Muscle layer of colon (tissue), 2 donors: ENCODE data around the gene DAB2.
"Not testable (repeated sequence)": the region's sequence is repeated elsewhere in the genome, so short reads cannot be mapped to it uniquely, and the experiment has no call there.

Experiments used
- H3K27ac ChIP-seq: one replicate; pipeline ENCODE4 v1.7.0; 2013; ENCODE audit warnings: low read depth, mild to moderate bottlenecking, low read length, moderate library complexity
- H3K27me3 ChIP-seq, 2 donors: one replicate each; pipeline ENCODE4 v1.7.0; 2013; ENCODE audit warnings: low read length in 2 of 2, mild to moderate bottlenecking in 2 of 2; ENCODE audit not compliant: insufficient read depth in 2 of 2, control insufficient read depth in 1 of 2
- H3K36me3 ChIP-seq: one replicate; pipeline ENCODE4 v1.7.0; 2013; ENCODE audit warnings: mild to moderate bottlenecking, low read length; ENCODE audit not compliant: insufficient read depth
- H3K4me1 ChIP-seq: one replicate; pipeline ENCODE4 v1.7.0; 2013; ENCODE audit warnings: mild to moderate bottlenecking, low read length; ENCODE audit not compliant: insufficient read depth
- H3K4me3 ChIP-seq, 2 donors: one replicate each; pipeline ENCODE4 v1.7.0; 2013; ENCODE audit warnings: low read length in 2 of 2, low read depth in 1 of 2, mild to moderate bottlenecking in 1 of 2, moderate library complexity in 1 of 2
- H3K9ac ChIP-seq: one replicate; pipeline ENCODE4 v1.7.0; 2013; ENCODE audit warnings: low read length
- H3K9me3 ChIP-seq: one replicate; pipeline ENCODE4 v1.7.0; 2013; ENCODE audit warnings: mild to moderate bottlenecking, low read length
- donor health status: abdominal sarcoma.
- donor health status: Adenocarcinoma of cecum.

The DAB2 gene

DNA sequence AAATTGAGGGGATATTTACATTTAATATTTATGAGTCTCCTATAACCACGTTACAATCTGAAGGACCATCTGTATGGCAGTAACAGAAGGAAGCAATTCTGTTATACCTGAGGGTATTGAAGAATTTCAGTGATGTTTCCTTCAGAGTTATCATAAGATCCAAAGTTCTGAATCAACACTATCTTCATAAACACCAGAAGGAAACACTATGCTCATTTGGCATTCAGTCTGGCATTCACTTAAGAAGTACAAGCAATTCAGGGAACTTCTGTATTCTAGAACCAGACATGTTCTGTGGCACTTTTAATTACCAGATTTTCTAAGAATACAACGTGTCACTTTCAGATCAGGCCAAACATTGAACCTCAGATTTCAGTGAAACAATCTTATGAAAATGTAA is 9.6 kb downstream of the DAB2 start:
- Histone ChIP-seq H3K4me1 (peaks cover 65% of the 10 kb centered on the region), H3K27me3 (no peaks in the 10 kb centered on the region), H3K9me3 (no peaks in the 10 kb centered on the region), H3K9ac (no peak overlapping the region), H3K4me3 (no peak overlapping the region), H3K27ac (no peak overlapping the region), H3K36me3 (no peaks in the 10 kb centered on the region)

DNA sequence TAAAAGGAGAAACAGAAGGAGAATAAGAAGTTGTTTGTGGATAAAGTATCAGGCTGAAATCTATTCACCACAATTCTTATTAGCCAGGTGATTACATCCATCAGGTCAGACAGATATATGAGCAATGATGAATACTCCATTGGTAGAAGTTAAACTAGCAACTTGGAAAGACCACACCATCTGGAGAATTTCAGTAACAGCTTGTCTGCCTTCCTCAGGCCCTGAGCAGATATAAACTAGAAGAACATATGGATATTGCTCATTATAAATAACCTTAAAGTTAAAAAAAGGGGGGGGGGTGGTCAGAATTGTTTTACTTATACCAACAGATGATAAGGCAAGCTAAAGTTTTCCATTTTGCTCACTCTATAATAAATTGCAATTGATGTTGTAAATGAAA is 10.4 kb downstream of the DAB2 start:
- H3K9me3 ChIP-seq, result no peaks in the 10 kb centered on the region
- no peak overlapping the region for H3K4me3 ChIP-seq
- H3K4me1 ChIP-seq, result peaks cover 60% of the 10 kb centered on the region
- H3K9ac ChIP-seq, result no peak overlapping the region
- no peak overlapping the region for H3K27ac ChIP-seq
- H3K27me3 ChIP-seq, result no peaks in the 10 kb centered on the region
- H3K36me3 ChIP-seq, result no peaks in the 10 kb centered on the region

GRCh38 chr5:39413771-39414170 is 11.0 kb downstream of the DAB2 start:
- peaks cover 54% of the 10 kb centered on the region for H3K4me1 ChIP-seq

DNA sequence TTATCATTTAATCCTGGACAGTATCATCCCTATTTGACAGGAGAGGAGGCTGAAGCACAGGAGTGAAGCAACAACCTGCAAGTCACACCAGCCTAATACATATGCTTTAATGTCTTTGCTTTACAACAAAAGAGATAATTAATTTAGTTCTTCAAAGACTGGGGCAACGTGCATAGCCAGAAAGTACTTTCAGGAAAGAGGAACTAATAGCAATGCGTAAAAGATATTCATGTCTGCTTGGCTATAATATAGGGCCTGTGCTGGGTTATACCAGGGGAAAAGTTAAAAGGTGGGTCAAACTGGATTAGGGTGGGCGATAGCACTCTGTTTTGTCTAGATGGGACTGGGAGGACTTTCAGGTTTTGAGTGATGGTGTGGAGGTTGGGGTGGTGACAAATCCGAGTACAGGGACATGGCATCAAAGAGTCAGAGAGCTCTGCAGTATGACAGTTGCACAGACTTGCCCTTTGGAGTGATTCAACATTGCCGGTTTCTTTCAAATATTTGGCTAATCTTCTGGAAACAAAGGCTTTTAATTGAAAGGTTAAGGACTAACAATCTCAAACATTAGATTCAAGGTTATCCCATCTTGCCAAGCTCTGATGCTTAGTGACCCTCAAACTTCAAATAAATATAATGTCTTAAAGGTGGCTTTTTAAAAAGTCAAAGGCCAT is 11.9 kb downstream of the DAB2 start:
- Histone ChIP-seq H3K4me3 (no peak overlapping the region), H3K27ac (no peak overlapping the region), H3K27me3 (no peaks in the 10 kb centered on the region), H3K9ac (no peak overlapping the region), H3K9me3 (no peaks in the 10 kb centered on the region), H3K36me3 (peaks cover 3% of the 10 kb centered on the region), H3K4me1 (peaks cover 57% of the 10 kb centered on the region)

More at GRCh38 chr5:39413771-39414170, 11.0 kb downstream of the DAB2 start:
- Histone ChIP-seq H3K9ac (no peak overlapping the region), H3K27ac (no peak overlapping the region), H3K27me3 (no peaks in the 10 kb centered on the region), H3K36me3 (no peaks in the 10 kb centered on the region), H3K4me3 (no peak overlapping the region), H3K9me3 (no peaks in the 10 kb centered on the region)

DNA sequence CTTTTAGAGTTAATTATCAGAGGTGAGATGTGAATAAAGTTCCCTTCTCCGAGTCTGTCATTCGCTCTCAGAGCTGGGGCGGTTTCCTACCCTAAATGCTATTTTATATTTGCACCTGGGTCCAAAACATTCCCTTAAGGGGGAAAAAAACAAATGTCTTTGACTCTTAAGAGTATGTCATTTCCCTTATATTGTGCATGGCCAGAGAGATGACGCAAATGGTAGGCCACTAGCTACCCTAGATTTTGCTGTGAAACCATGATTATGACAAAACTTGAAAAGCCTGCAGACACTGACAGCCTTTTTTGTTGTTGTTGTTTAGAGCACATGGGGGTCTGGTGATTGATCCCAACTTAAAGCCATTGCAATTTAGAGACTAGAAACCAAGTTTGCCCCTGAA is 12.8 kb downstream of the DAB2 start:
- peaks cover 3% of the 10 kb centered on the region for H3K36me3 ChIP-seq
- H3K9ac ChIP-seq, result no peak overlapping the region
- no peak overlapping the region for H3K4me3 ChIP-seq
- peaks cover 62% of the 10 kb centered on the region for H3K4me1 ChIP-seq
- H3K9me3 ChIP-seq, result no peaks in the 10 kb centered on the region
- H3K27ac ChIP-seq, result no peak overlapping the region
- H3K27me3 ChIP-seq, result no peaks in the 10 kb centered on the region

GRCh38 chr5:39411061-39411460 is 13.7 kb downstream of the DAB2 start:
- H3K27me3 ChIP-seq, result no peaks in the 10 kb centered on the region
- H3K27ac ChIP-seq, result peak overlapping the region; percentile 35
- H3K4me3 ChIP-seq, result no peak overlapping the region
- no peaks in the 10 kb centered on the region for H3K9me3 ChIP-seq
- H3K36me3 ChIP-seq, result peaks cover 3% of the 10 kb centered on the region
- H3K9ac ChIP-seq, result no peak overlapping the region
- peaks cover 62% of the 10 kb centered on the region for H3K4me1 ChIP-seq

DNA sequence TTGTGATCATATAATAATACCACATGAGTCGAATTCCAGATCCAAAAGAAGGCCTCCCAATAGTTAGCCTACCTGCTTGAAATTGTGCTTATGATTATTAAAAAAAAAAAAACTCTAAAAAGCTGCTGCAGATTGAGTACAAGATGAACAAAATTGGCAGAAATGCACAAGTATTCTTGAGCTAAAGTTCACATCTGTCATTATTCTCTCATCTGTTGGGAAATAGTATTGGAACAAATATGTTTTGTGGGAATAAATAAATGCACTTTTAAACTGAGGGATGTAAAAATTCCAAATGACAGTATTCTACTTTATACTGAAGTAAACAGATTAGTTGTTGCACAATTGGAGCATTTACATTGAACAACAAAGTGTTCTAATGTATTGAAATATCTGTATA is 15.7 kb downstream of the DAB2 start:
- Histone ChIP-seq H3K27me3 (no peaks in the 10 kb centered on the region), H3K27ac (no peak overlapping the region), H3K4me1 (peaks cover 59% of the 10 kb centered on the region), H3K36me3 (peaks cover 3% of the 10 kb centered on the region), H3K9me3 (no peaks in the 10 kb centered on the region), H3K9ac (no peak overlapping the region), H3K4me3 (no peak overlapping the region)

DNA sequence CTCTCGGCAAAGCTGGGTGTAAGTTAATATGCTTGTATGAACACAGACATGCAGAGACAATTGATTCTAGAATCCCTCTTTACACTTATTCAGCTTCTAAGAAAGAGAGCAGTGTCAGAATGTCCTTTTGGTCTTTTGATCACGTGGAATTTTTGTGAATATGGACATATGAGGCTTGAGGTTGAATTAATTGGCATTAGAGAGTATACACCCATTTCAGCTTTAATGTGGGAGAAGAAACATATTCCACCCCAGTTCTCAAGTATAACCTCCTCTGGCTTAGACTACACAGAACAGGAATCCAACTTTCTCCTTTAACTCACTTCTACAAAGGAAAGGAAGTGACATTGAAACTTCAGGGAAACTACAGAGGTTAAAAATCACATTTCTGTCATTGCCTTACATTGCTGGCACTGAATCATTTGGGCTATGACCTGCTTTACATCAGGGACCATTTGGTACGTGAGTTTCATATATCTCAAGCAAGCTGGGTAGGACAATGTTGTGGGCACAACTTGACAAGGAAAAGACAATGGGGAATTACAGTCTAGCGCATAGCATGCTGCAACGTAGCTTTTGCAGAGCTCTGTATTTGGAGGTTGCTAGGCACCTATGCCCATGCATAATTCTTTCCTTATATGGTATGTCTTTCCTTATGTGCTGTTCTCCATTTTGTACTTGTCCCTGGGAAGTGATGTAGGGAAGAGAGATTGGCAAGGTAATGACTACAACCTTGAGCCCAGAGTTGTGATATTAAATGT is 19.5 kb downstream of the DAB2 start:
- H3K9ac ChIP-seq, result no peak overlapping the region
- H3K4me1 ChIP-seq, result peaks cover 38% of the 10 kb centered on the region
- no peaks in the 10 kb centered on the region for H3K9me3 ChIP-seq
- peaks cover 3% of the 10 kb centered on the region for H3K36me3 ChIP-seq
- no peak overlapping the region for H3K4me3 ChIP-seq
- H3K27me3 ChIP-seq, result no peaks in the 10 kb centered on the region
- no peak overlapping the region for H3K27ac ChIP-seq

GRCh38 chr5:39403761-39404160 is 21.0 kb downstream of the DAB2 start:
- H3K4me3 ChIP-seq, H3K36me3 ChIP-seq, H3K9ac ChIP-seq: not testable (repeated sequence)

GRCh38 chr5:39402140-39402539 is 22.6 kb downstream of the DAB2 start:
- peaks cover 37% of the 10 kb centered on the region for H3K4me1 ChIP-seq
- H3K9me3 ChIP-seq, H3K9ac ChIP-seq, H3K27me3 ChIP-seq, H3K27ac ChIP-seq, H3K4me3 ChIP-seq, H3K36me3 ChIP-seq: not testable (repeated sequence)

More at GRCh38 chr5:39403761-39404160, 21.0 kb downstream of the DAB2 start:
- not testable (repeated sequence) for H3K27me3 ChIP-seq, H3K27ac ChIP-seq, H3K9me3 ChIP-seq
- H3K4me1 ChIP-seq, result peaks cover 47% of the 10 kb centered on the region

GRCh38 chr5:39400713-39401578 is 23.8 kb downstream of the DAB2 start:
- peaks cover 36% of the 10 kb centered on the region for H3K4me1 ChIP-seq
- no peak overlapping the region for H3K4me3 ChIP-seq
- no peak overlapping the region for H3K9ac ChIP-seq
- no peaks in the 10 kb centered on the region for H3K9me3 ChIP-seq
- H3K36me3 ChIP-seq, result no peaks in the 10 kb centered on the region
- no peaks in the 10 kb centered on the region for H3K27me3 ChIP-seq
- no peak overlapping the region for H3K27ac ChIP-seq
